HL-60/S4 (cell line): ENCODE data around the gene LPAR2.
"Not testable (repeated sequence)": the region's sequence is repeated elsewhere in the genome, so short reads cannot be mapped to it uniquely, and the experiment has no call there.

Experiments
- in situ Hi-C: fragments of 300-500 bp; cut with MboI; formaldehyde crosslinking; loops from 2 replicates; pipeline ENCODE4 v1.14.3; 2022; ENCODE audit warnings: low sequenced_read_pairs

LPAR2 gene

GRCh38 chr19:19633711-19634515, 5.9 kb upstream of the LPAR2 start:
- in situ Hi-C loops: loop anchor here (25.0 kb wide), 1 partner anchor 272 kb away; no protein-coding TSS in a partner anchor

- in situ Hi-C loops: loop anchor here (25.0 kb wide), 1 partner anchor 270 kb away; no protein-coding TSS in a partner anchor
Measured at GRCh38 chr19:19632661-19633060, 4.6 kb upstream of the LPAR2 start.

DNA sequence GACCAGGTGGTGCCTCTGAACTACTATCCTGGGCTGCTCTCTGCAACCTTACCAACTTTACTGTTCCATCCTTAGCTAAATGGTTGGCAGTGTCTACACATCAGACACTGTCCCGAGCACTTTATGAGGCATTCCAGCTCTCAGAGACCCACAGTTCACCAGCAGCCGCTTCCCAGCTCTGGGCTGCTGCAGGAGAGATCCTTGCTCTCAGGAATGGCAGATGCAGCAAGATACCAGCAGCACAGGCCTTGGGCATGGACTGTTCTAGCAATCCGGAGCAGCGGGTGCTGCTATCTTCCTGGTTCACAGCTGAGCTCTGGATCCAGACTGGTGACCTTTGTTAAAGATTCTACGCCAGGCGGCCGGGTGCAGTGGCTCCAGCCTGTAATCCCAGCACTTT, 3.3 kb upstream of the LPAR2 start:
- in situ Hi-C loops: loop anchor here (25.0 kb wide), 1 partner anchor 269 kb away; no protein-coding TSS in a partner anchor

GRCh38 chr19:19630426-19630825, 2.4 kb upstream of the LPAR2 start:
- in situ Hi-C loops: loop anchor here (25.0 kb wide), 1 partner anchor 268 kb away; no protein-coding TSS in a partner anchor

GRCh38 chr19:19630062-19630414, 2.0 kb upstream of the LPAR2 start:
- in situ Hi-C loops: loop anchor here (25.0 kb wide), 1 partner anchor 268 kb away; no protein-coding TSS in a partner anchor

GRCh38 chr19:19628501-19629134, 598 bp upstream of the LPAR2 start:
- in situ Hi-C loops: loop anchor here (25.0 kb wide), 1 partner anchor 266 kb away; no protein-coding TSS in a partner anchor

GRCh38 chr19:19626516-19627472, 1.2 kb downstream of the LPAR2 start:
- in situ Hi-C loops: loop anchor here (25.0 kb wide), 1 partner anchor 264 kb away; no protein-coding TSS in a partner anchor

DNA sequence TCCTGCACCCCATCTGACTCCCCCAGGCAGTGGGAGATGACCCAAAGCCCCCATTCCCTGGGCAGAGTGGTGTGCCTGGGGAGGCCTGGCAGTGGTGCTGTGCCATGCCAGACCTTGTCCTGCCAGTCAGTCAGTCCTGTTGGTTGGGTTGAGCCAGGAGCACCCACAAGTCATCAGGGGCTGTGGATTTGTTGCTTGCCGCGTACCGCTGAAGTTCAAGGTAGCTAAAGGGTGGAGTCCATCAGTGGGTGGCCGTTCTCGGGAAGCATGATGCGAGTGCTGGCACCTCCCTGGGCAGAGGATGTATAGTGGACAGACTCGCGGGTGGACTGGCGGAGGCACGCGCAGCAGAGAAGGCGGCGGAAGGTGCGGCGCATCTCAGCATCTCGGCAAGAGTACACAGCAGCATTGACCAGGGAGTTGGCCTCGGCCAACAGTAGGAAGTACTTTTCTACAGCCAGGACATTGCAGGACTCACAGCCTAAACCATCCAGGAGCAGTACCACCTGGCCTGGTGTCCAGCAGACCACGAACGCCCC, 3.9 kb downstream of the LPAR2 start:
- in situ Hi-C loops: no loop called here

GRCh38 chr19:19623383-19623782, 4.6 kb downstream of the LPAR2 start:
- in situ Hi-C loops: no loop called here

DNA sequence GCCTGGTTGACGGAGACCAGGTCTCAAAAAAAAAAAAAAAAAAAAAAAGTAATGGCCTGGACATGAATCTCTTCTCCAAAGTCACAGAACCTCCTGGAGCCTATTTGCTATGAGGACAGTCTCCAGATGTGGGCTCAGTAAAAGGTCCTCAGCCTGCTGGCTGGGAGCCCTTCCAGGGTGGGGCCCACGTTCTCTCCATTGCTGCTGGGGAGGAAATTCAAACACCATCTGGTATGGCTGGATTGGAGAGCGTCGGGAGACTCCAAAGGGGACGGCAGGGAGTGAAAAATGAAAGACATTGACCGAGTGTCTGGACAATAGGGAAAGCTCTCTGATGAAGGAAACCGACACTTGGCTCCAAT, 8.2 kb downstream of the LPAR2 start:
- in situ Hi-C loops: no loop called here

GRCh38 chr19:19619181-19619848, 8.7 kb downstream of the LPAR2 start:
- in situ Hi-C loops: no loop called here

DNA sequence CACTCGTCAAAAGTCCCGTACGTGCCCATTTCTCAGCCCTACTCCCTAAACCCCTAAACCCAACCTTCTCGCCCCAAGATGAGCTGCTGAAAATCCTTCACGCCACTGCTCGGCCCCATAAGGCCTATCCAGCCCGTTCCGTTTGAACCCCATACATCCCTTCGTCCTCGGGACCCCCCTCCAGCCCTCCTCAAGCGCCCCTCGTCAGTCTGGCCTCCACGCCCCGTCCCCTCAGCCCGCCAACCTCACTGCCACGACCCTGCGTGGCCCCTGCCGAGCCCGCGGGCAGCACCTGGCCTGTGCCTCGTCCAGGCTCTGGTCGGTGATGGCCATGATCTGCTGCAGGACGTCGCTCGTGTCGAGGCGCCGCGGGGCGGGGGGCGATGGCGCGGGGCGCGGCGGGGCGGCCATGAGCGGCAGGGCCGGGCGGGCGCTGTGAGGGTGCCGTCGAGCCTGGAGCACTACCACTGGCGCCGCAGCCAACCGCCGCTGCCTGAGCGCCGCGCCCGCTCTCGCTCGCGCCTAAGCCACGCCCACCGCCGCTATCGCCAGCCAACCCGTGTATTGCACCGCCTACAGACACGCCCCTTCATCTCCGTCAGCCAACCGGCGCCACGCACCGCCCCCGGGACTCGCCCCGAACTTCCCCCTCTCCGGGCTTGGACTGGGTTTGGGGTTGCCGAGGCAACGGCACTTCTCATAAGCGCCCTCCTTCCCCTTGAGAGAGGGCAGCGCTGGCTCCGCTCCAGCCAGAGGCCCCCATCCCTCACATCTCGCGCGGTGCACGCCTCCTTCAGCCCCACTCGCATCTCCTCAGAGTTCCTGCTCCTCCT, 9.6 kb downstream of the LPAR2 start, which contains the start of gene PBX4:
PBX4 (minus strand) TSS at position 469 of the 833 bp plus-strand sequence; CDS start at position 411, 58 bp downstream.
- in situ Hi-C loops: no loop called here

DNA sequence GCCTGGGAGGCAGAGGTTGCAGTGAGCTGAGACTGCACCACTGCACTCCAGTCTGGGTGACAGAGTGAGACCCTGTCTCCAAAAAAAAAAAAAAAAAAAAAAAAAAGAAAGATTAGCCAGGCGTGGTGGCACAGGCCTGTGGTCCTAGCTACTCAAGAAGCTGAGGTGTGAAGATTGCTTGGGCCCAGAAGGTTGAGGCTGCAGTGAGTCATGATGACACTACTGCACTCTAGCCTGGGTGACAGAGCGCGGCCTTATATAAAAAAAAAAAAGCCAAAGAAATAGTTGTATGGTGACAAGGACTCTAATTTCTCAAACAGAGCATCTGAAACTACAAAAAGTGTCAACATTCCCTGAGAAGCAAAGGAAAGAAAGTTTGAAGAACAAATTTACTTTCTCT, 12.9 kb downstream of the LPAR2 start:
- in situ Hi-C loops: no loop called here

- in situ Hi-C loops: no loop called here
Measured at GRCh38 chr19:19613506-19613905, 14.5 kb downstream of the LPAR2 start.

DNA sequence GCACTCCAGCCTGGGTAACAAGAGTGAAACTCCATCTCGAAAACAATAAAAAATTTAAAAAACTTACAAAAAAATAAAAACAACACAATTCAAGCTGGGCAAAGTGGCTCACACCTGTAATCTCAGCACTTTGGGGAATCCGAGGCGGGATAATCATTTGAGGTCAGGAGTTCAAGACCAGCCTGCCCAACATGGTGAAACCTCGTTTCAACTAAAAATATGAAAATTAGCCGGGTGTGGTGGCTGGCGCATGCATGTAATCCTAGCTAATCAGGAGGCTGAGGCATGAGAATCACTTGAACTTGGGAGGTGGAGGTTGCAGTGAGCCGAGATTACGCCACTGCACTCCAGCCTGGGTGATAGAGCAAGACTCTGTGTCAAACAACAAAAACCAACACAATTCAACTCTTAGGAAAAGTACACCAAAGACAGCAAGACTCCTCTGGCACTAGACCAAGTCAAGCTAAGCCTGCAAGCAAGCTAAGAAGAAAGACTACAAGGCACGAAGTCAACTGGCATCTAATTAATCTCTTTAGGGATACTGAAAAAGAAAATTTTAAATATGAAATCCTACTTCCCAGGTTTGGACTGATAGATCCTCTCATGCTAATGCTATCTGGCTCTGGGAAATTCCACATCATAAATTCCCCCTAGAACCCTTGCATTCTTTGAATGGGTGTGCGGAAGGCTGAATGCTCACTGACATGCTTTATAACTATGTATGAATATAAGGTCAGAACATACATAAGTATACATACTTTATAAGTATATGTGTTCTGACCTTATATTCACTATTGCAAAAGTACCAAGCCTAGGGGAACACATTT, 17.4 kb downstream of the LPAR2 start:
- in situ Hi-C loops: no loop called here

GRCh38 chr19:19606686-19607085, 21.3 kb downstream of the LPAR2 start:
- in situ Hi-C loops: not testable (repeated sequence)

GRCh38 chr19:19606021-19606420, 22.0 kb downstream of the LPAR2 start:
- in situ Hi-C loops: no loop called here

DNA sequence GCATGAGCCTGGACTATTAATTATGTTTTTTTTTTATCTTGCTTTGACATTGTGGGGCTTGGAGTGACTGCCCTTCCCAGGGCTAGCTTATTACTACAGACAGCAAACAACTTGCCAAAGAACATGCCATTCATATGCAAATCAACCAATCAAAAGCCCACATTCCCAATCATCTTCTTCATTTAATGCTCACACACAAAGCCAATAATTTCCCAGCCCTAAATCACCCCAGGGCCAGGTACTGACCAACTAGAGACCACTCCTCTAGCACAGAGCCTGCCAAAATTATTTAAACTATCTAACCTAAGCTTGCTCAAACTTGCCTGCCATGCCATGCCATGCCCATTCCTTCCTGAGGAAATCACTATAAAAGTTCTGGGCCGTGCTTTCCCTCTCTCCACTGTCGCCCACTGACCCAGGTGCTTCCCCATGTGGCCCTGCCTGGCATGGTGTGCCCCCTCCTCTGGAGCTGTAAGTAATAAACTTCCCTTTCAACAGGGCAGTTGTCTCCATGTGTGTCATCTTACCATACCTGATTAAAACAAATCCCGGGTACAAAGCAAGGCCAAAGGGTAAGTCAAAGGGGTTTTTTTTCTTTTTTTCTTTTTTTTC, 25.2 kb downstream of the LPAR2 start:
- in situ Hi-C loops: no loop called here
